OCI-LY3 (cell line): Measurements from ENCODE around the gene OR2T29.
"Not testable (repeated sequence)": the region's sequence is repeated elsewhere in the genome, so short reads cannot be mapped to it uniquely, and the experiment has no call there.

Experiments used
- H2AFZ ChIP-seq: fragments of 200-600, 300-600 bp; shearing (Covaris generic); 2 replicates; pipeline ENCODE4 v1.6.0; 2014; ENCODE audit warnings: antibody characterized with exemption, low read depth, low read length
- H3K27ac ChIP-seq: fragments of 200-600, 300-600 bp; sonication (generic); 2 replicates; pipeline ENCODE4 v1.5.1; 2014; ENCODE audit warnings: mild to moderate bottlenecking, low read length, moderate library complexity, mixed read lengths
- H3K27me3 ChIP-seq: fragments of 200-600, 300-600 bp; sonication (generic); 2 replicates; pipeline ENCODE4 v1.6.1; 2014; ENCODE audit warnings: low read depth, low read length, mixed read lengths
- H3K36me3 ChIP-seq: fragments of 200-600, 300-600 bp; sonication (generic); replicated peaks from 2 replicates; pipeline ENCODE3; 2014; ENCODE audit warnings: low read depth, low read length, mixed read lengths
- H3K4me1 ChIP-seq: fragments of 300-600, 200-600 bp; sonication (generic); 2 replicates; pipeline ENCODE4 v1.6.1; 2014; ENCODE audit warnings: low read length, mixed read lengths
- H3K4me2 ChIP-seq: fragments of 200-600, 300-600 bp; sonication (generic); 2 replicates; pipeline ENCODE4 v1.6.1; 2014; ENCODE audit warnings: low read length, mixed read lengths
- H3K4me3 ChIP-seq: fragments of 300-600, 200-600 bp; sonication (generic); 2 replicates; pipeline ENCODE4 v1.5.1; 2014; ENCODE audit warnings: antibody characterized with exemption, mild to moderate bottlenecking, low read length, moderate library complexity
- H3K79me2 ChIP-seq: fragments of 300-600, 200-600 bp; shearing (Covaris generic); 2 replicates; pipeline ENCODE4 v1.6.1; 2014; ENCODE audit warnings: mild to moderate bottlenecking, low read length, mixed read lengths
- H3K9ac ChIP-seq: fragments of 300-600, 200-600 bp; shearing (Covaris generic); 2 replicates; pipeline ENCODE4 v1.6.0; 2014; ENCODE audit warnings: mild to moderate bottlenecking, low read length, moderate library complexity
- H3K9me3 ChIP-seq: fragments of 200-600, 300-600 bp; shearing (Covaris generic); 2 replicates; pipeline ENCODE4 v1.6.1; 2014; ENCODE audit warnings: low read length, mixed read lengths; ENCODE audit not compliant: insufficient read depth
- H4K20me1 ChIP-seq: fragments of 200-600, 300-600 bp; sonication (generic); 2 replicates; pipeline ENCODE4 v1.6.1; 2016; ENCODE audit warnings: low read length, mixed read lengths; ENCODE audit not compliant: insufficient read depth
- CTCF ChIP-seq: fragments of 200-600, 300-600 bp; sonication (generic); IDR thresholded peaks from 2 replicates; pipeline ENCODE4 v1.5.1; 2014; ENCODE audit warnings: antibody characterized with exemption, low read length, low read depth
- EZH2phosphoT487 ChIP-seq: fragments of 200-600 bp; shearing (Covaris generic); IDR thresholded peaks from 2 replicates; pipeline ENCODE4 v1.6.1; 2018; ENCODE audit warnings: antibody characterized with exemption, mixed run types, low read depth

Gene OR2T29

GRCh38 chr1:248562672-248563071 is at the start of gene OR2T29:
Gene OR2T29, minus strand, starts transcription at chr1:248562772. Its CDS starts 3,281 bp downstream, at chr1:248559491.
- H3K4me1 ChIP-seq, H3K9ac ChIP-seq, H3K4me2 ChIP-seq, H3K79me2 ChIP-seq, H3K9me3 ChIP-seq, H3K4me3 ChIP-seq, H3K27me3 ChIP-seq, H2AFZ ChIP-seq, H4K20me1 ChIP-seq, H3K27ac ChIP-seq, H3K36me3 ChIP-seq: not testable (repeated sequence)

- H3K9me3 ChIP-seq: no peaks in the 10 kb centered on the region
- H3K4me2 ChIP-seq: no peak overlapping the region
- TF ChIP-seq CTCF: no peak
- TF ChIP-seq EZH2phosphoT487: no peak
These were observed 49.4 kb upstream of the OR2T29 start for GRCh38 chr1:248611883-248612414.

GRCh38 chr1:248610301-248610700 is 47.7 kb upstream of the OR2T29 start:
- Histone ChIP-seq H3K4me3 (no peak overlapping the region), H2AFZ (no peak overlapping the region), H3K4me2 (no peak overlapping the region), H3K27ac (no peak overlapping the region), H3K9ac (no peak overlapping the region), H3K36me3 (no peaks in the 10 kb centered on the region), H3K79me2 (no peaks in the 10 kb centered on the region), H3K9me3 (no peaks in the 10 kb centered on the region), H4K20me1 (no peaks in the 10 kb centered on the region), H3K4me1 (no peaks in the 10 kb centered on the region), H3K27me3 (no peaks in the 10 kb centered on the region)
- TF ChIP-seq CTCF: no peak
- no peak for TF ChIP-seq EZH2phosphoT487

More at GRCh38 chr1:248611883-248612414, 49.4 kb upstream of the OR2T29 start:
- H3K9ac ChIP-seq: no peak overlapping the region
- no peaks in the 10 kb centered on the region for H3K27me3 ChIP-seq
- H3K27ac ChIP-seq: no peak overlapping the region
- no peaks in the 10 kb centered on the region for H3K4me1 ChIP-seq
- H3K36me3 ChIP-seq: no peaks in the 10 kb centered on the region
- no peak overlapping the region for H3K4me3 ChIP-seq
- H2AFZ ChIP-seq: no peak overlapping the region
- H4K20me1 ChIP-seq: no peaks in the 10 kb centered on the region
- H3K79me2 ChIP-seq: no peaks in the 10 kb centered on the region

- Histone ChIP-seq H3K9ac (no peak overlapping the region), H2AFZ (no peak overlapping the region), H3K79me2 (no peaks in the 10 kb centered on the region), H3K36me3 (no peaks in the 10 kb centered on the region), H3K9me3 (no peaks in the 10 kb centered on the region), H3K4me3 (no peak overlapping the region), H4K20me1 (no peaks in the 10 kb centered on the region), H3K4me2 (no peak overlapping the region), H3K27me3 (no peaks in the 10 kb centered on the region), H3K4me1 (no peaks in the 10 kb centered on the region), H3K27ac (no peak overlapping the region)
- TF ChIP-seq EZH2phosphoT487 (no peak), CTCF (no peak)
These were observed 36.8 kb upstream of the OR2T29 start for GRCh38 chr1:248599396-248599795.

- no peaks in the 10 kb centered on the region for H3K4me1 ChIP-seq
- H3K36me3 ChIP-seq: no peaks in the 10 kb centered on the region
- no peaks in the 10 kb centered on the region for H4K20me1 ChIP-seq
- H3K9me3 ChIP-seq: no peaks in the 10 kb centered on the region
- H3K4me2 ChIP-seq: no peak within 1 kb of the TSS
- no peak within 1 kb of the TSS for H2AFZ ChIP-seq
- no peak within 1 kb of the TSS for H3K4me3 ChIP-seq
- no peak for TF ChIP-seq CTCF
- TF ChIP-seq EZH2phosphoT487: no peak
- H3K27me3 ChIP-seq: no peaks in the 10 kb centered on the region
- H3K9ac ChIP-seq: no peak within 1 kb of the TSS
- H3K79me2 ChIP-seq: no peaks in the 10 kb centered on the region
- H3K27ac ChIP-seq: no peak within 1 kb of the TSS
These were observed 35.0 kb upstream of the OR2T29 start, which contains the start of gene OR2T10 for GRCh38 chr1:248597589-248597988. Gene OR2T10, minus strand, starts transcription at chr1:248597700. Its CDS starts 3,932 bp downstream, at chr1:248593768.
